CD4-positive, alpha-beta T cell treated with Interleukin-15 for 4 hours (primary cell): ENCODE results near the gene LRCH3.

ENCODE experiments used
- DNase-seq: peaks from one replicate; pipeline ENCODE4 v3.0.0-alpha.2; 2020; ENCODE audit warnings: low spot score

The LRCH3 gene

GRCh38 chr3:197791113-197791891 is at the start of gene LRCH3:
Gene LRCH3, plus strand, starts transcription at chr3:197791254. Its CDS starts 25 bp downstream, at chr3:197791279.
- DNase-seq, result peak; percentile 82

GRCh38 chr3:197742787-197743186 is 48.3 kb upstream of the LRCH3 start:
- no peak for DNase-seq

- DNase-seq, result no peak
These were observed 44.8 kb upstream of the LRCH3 start for GRCh38 chr3:197746209-197746608.

GRCh38 chr3:197746801-197747237 is 44.2 kb upstream of the LRCH3 start:
- no peak for DNase-seq

GRCh38 chr3:197748597-197749314 is 42.3 kb upstream of the LRCH3 start:
- DNase-seq, result no peak

GRCh38 chr3:197749315-197749600 is 41.8 kb upstream of the LRCH3 start:
- no peak for DNase-seq

- peak; percentile 89 for DNase-seq
These were observed 41.3 kb upstream of the LRCH3 start, which contains the start of gene FYTTD1 for GRCh38 chr3:197749601-197750395. Gene FYTTD1, plus strand, starts transcription at chr3:197749883. Its CDS starts 89 bp downstream, at chr3:197749972.

- DNase-seq, result peak; percentile 56
These were observed 40.6 kb upstream of the LRCH3 start for GRCh38 chr3:197750396-197750831.

- peak; percentile 16 for DNase-seq
These were observed 40.0 kb upstream of the LRCH3 start for GRCh38 chr3:197750858-197751737.

- no peak for DNase-seq
These were observed 38.9 kb upstream of the LRCH3 start for GRCh38 chr3:197752107-197752506.

- no peak for DNase-seq
These were observed 37.8 kb upstream of the LRCH3 start for GRCh38 chr3:197753263-197753662.

- no peak for DNase-seq
These were observed 34.4 kb upstream of the LRCH3 start for GRCh38 chr3:197756704-197757103.

- DNase-seq, result no peak
These were observed 32.5 kb upstream of the LRCH3 start for GRCh38 chr3:197758512-197758911.

GRCh38 chr3:197761784-197762183 is 29.3 kb upstream of the LRCH3 start:
- DNase-seq, result no peak

- no peak for DNase-seq
These were observed 15.7 kb upstream of the LRCH3 start for GRCh38 chr3:197775317-197775716.

- no peak for DNase-seq
These were observed 8.8 kb upstream of the LRCH3 start for GRCh38 chr3:197782230-197782629.

- DNase-seq, result no peak
These were observed 7.0 kb upstream of the LRCH3 start for GRCh38 chr3:197784019-197784585.

- DNase-seq, result no peak
These were observed 3.6 kb upstream of the LRCH3 start for GRCh38 chr3:197787412-197787811.

- no peak for DNase-seq
These were observed 1.7 kb upstream of the LRCH3 start for GRCh38 chr3:197789309-197789708.

GRCh38 chr3:197790033-197790432 is 1.0 kb upstream of the LRCH3 start:
- DNase-seq, result no peak
